ENCODE data around the gene MLLT10.

- TF ChIP-seq POLR2A (IDR thresholded peaks at IDR 0.05) (no peak), CTCF (IDR thresholded peaks at IDR 0.05) (no peak)
Measured at GRCh38 chr10:21505711-21506278, 28.2 kb upstream of the MLLT10 start.

All from adrenal gland (tissue), 5 donors.